ENCODE results near the gene HARS1.
"Not testable (repeated sequence)": the region's sequence is repeated elsewhere in the genome, so short reads cannot be mapped to it uniquely, and the experiment has no call there.

The HARS1 gene

GRCh38 chr5:140632366-140633020 is 58.7 kb downstream of the HARS1 start:
- no peak for DNase-seq

DNA sequence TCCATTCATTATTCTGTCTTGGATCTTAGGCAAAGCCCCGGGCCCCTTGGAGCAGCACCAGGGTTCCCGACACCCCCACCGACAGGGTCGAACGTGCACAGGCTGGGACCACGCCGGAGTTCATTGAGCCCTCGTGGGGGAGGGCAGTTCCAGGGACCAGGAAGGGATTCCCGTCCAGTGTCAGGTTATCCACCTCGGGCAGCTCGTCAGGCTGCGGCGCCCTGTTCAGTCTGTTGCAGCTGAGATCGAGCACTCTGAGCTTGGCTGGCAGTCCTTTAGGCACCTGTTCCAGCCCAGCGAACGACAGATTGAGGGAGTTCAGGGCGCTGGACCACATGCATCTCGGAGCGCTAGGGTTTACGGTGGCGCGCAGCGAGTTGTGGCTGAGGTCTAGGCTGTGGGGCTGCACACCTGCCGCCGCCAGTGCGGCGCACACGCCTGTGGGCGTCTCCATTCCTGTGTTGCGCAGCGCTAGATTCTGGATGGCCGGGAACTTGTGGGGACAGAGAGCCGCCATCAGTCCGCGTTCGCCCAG is 59.3 kb downstream of the HARS1 start:
- no peak for DNase-seq

DNA sequence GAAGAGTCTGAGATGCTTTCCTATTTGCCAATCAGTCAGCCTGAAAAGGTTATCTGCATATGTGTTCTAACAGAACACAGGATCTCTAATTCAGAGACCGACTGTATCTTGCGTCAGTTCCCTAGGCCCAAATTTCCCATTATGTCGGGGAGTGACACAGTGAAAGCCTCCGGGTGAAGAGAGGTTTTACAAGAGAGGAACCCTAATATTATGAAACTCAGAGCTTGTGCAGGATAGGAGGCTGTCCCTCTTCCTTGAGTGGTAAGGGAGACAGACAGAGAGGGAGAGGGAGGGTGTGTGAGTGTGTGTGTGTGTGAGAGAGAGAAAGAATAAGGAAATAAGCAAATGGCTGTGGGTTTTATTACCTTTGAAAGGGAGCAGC is 60.1 kb downstream of the HARS1 start:
- no peak for DNase-seq

GRCh38 chr5:140630292-140631035 is 60.7 kb downstream of the HARS1 start:
- DNase-seq, result no peak

GRCh38 chr5:140628711-140629110 is 62.5 kb downstream of the HARS1 start:
- no peak for DNase-seq

- DNase-seq, result no peak
Observed at GRCh38 chr5:140627972-140628371, 63.2 kb downstream of the HARS1 start.

DNA sequence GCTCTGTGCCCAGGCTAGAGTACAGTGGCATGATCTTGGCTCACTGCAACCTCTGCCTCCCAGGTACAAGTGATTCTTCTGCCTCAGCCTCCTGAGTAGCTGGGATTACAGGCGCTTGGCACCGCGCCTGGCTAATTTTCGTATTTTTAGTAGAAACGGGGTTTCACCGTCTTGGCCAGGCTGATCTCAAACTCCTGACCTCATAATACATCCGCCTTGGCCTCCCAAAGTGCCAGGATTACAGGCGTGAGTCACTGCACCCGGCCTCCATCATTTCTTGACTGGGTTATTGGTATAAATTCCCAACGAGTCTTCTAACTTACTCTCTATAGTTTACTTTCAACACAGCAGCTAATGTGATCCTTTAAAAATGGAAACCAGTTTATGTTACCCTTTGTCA is 66.3 kb downstream of the HARS1 start:
- DNase-seq, result not testable (repeated sequence)
